ENCODE measurements around the gene ARCN1.
"Not testable (repeated sequence)": the region's sequence is repeated elsewhere in the genome, so short reads cannot be mapped to it uniquely, and the experiment has no call there.

The ARCN1 gene

DNA sequence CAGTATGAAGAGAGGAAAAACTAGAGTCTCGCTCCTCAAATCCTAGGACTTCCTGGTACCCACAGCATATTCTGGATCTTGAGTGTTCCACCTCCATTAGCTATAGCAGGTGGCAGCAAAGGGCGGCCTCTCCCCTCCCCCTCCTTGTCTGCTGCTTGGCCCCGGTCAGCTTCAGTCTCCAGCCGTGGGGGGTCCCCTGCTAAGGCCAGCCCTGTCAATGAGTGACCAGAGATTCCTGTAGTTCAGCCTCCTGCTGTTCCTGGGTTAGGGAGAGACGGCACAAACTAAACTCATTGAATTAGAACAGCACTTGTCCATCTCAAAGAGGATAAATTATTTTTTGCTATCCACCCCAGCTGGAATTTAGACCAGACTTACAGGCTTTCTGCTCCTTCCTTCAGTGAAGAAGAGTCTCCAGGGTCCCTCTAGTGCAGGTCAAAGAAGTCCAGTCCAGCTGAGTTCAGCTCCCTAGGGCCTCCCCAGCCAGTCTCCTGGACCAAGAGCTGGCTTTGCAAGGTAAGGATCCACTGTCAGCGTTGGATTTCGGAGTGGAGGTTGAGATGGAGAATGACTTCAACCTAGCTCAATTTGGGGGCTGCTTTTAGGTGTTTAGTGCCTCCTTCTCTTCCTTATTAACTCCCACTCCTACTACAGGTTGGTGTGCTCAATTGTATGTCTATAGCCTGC, 34.1 kb downstream of the ARCN1 start:
- DNase-seq (ENCODE audit: low spot score): no peak

DNA sequence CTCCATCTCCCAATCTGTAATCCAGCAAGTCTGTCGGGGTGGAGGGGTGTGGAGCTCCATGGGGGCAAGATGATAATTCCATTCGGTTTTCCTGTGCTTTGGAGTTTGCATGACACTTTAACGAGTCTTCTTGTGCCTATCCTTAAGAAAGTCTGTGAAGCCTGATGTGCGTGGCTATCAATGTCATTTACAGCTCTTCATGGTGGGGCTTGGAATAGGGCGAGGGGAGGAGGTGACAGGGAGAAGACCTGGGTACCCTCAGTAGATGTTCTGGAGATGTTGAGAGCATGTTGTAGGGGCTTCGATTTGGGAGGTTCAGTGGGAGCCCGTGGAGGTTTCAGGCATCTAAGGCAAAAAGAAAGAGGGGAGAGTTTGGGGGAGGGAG, 34.6 kb downstream of the ARCN1 start:
- peak; percentile 54 for DNase-seq (ENCODE audit: low spot score)

DNA sequence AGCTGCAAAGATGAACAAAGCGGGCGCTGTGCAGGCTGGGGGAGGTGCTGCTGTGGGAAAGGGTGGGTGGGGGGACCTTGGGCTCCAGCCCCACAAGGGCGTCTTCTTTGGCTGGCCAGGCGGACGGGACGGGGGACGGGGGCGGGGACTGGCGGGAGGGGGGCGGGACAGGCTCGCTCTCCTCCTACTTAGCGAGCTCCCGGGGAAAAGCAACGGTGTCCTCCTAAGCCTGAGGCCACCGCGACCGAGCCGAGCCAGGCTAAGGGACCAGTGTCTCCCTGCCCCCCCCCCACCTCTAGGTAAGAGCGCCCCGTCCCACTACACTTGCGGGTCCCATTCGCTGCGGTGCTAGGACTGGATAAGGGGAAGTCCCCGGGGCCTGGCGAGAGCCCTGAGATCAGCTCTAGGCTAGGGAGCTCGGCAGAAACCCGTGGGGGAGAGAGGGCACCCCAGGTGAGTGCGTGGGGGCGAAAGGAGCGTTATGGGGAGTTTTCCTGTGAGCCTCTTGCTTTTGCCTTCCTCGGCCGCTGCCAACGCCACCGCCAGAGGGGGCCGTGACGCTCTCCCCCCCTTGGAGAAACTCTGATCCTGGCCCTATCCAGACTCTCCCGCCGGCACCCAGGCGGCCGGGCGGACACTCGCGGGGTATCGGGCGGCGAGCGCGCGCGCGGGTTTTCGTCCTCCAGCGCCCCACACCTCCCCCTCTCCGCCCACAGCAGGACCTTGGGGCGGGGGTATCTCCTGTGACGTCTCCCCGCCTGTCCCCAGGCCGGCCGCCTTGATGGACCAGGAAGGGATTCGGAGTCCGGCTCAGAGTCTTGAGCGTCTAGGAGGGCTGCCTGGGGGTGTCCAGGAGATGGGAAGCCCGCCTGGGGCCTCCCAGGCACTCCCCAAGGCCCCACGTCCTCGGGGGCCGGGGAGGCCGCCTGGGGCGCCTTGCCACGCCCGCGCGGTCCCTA, 35.5 kb downstream of the ARCN1 start, which contains the start of gene PHLDB1:
Gene PHLDB1, plus strand, starts transcription at position 215 of the 959 bp plus-strand sequence. CDS start 6,222 bp downstream, outside the sequence.
- DNase-seq (ENCODE audit: low spot score): peak; percentile 76

DNA sequence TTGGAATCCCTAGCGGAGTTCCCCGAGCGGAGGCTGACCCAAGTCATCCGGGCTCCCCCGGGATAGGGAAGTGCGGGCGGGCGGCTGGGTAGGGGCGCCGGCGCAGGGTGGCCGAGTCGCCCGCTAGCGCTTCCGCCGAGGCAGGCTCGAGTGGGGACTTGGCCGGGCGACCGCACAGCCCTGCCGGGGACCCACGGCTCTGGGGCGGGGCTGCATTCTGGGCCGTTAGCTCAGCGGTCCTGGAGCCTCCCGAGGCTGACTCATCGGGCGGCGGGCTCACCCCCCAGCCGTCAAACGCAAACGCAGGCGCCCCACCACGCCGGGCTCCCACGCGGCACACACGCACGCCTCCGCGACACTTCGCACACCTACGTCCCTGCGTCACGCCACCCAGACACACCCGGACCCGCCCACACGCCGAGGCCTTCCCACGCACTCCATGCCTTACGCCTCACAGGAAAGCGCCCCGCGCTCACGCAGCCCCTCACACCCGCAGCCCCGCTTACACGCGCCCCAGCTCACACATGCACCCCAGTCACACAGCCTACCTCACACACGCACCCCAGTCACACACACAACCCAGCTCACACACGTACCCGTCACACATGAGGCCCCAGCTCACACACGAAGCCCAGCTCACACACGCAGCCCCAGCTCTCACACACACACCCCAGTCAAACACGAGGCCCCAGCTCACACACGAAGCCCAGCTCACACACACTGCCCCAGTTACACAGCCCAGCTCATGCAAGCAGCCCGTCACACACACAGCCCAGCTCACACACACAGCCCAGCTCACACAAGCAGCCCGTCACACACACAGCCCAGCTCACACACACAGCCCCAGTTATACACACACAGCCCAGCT, 36.4 kb downstream of the ARCN1 start:
- no peak for DNase-seq (ENCODE audit: low spot score)

DNA sequence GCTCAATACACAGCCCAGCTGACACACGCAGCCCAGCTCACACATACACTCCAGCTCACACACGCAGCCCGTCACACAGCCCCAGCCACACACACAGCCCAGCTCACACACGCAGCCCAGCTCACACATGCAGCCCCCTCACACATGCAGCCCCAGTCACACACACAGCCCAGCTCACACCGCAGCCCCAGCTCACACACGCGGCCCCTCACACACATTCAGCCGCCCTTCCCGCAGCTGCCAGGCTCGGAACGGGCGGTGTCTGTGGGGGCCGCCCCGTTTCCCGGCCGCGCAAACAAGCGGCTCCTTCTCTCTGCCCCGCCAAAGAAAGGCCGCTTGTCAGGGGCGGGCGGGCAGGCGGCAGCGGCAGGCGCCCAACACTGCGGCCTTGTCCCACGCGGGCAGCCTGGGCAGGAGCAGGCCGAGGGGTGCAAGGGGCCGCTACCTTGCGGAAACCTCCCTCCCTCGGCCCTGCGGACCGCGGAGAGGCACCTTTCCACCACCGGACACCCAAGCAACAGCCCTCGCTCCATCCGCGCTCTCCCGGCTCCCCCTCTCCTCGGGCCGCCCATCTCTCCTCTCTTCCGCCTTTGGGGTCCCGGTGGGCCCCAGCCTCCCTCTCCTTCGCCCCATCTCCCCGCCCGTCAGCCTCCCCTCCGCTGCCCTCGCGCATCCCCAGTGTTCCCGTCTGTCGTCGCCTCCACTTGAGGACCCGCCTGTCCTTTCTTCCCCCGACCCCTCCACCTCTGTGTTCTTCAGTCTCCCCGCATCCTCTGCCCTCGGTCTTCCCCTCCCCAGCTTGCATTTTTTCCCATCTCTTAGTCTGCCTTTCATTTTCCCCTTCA, 37.4 kb downstream of the ARCN1 start:
- DNase-seq (ENCODE audit: low spot score): peak; percentile 74

DNA sequence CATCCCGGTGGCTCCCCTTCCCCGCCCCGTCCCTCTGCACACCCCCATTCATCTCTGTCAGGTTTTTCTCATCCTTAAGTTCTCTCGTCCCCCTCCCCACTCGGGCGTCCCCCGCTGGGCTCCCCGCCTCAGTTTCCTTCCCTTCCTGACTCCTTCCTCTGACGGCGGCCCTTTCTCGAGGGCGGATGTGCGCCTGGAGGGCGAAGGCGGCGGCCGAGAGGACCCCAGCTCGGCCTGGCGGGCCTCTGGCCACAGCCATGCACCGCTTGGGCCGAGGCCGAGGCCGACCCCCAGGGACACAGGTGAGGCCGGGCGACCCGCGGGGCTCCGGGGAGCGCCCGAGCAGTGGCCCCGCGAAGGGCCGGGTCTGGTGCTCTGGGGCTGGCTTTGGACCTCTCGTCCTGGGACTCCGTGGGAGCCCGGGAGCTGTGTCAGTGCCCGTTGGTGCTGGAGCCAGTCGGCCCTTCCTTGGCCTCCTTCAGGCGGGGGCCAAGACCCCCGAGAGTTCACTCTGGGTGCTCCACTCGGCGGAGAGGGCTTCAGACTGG, 38.1 kb downstream of the ARCN1 start:
- no peak for DNase-seq (ENCODE audit: low spot score)

DNA sequence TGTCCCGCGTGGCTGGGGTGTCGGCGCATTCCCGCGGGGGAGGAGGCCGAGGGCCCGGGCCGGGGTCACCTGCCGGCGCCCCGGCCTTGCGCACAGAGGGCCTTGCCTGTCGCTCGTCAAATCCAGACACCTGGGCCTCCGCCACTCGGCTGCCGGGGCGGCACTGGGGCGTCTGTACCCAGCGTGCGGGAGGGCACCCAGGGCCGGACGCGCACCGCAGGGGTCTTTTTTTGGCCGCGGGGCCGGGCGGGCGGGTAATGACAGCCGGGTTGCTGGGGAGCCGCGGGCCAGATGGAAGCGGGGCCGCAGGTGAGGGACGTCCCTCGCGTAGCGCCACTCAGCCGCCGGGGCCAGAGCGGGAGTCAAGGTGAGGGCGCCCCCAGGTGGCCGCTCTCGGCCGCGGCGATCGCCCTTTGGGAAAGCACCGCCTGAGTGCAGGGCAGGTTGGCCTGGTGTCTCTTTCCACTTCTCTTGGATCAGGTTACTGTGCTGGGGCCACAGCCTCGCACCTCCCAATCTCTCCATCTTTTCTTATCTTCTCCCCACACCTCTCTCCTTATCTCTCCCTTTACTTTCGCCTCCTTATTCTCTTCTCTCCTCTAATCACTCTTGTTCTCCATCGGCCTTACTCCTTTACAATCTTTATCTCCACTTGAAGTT, 38.7 kb downstream of the ARCN1 start:
- DNase-seq (ENCODE audit: low spot score): peak; percentile 70

DNA sequence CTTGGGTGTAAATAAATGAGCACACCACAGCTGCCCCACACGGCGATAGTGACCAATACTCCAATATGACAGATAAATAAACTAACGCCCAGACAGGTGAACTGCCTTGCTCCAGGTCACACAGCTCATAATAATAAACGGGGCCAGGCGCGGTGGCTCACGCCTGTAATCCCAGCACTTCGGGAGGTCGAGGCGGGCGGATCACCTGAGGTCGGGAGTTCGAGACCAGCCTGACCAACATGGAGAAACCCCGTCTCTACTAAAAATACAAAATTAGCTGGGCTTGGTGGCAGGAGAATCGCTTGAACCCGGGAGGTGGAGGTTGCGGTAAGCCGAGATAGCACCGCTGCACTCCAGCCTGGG, 39.2 kb downstream of the ARCN1 start:
- not testable (repeated sequence) for DNase-seq (ENCODE audit: low spot score)

DNA sequence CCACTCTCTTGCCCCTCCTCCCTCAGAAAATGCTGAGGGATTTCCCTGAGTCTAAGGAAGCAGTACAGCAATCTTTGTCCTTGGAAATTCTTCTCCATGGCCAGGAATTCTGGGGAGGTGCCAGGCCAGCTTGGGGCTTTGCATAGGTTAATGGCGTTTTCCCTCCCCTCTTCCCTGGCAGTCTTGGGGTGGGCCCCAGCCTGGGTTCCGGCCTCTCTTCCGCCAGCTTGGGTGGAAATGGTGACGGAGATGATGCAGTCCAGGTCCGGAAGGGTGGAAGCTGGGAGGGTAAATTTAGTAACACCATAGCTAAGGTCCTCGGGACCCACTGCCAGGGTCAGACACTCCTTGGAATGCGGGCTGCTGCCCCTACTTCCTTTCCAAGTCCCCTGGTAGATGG, 40.2 kb downstream of the ARCN1 start:
- DNase-seq (ENCODE audit: low spot score): no peak

DNA sequence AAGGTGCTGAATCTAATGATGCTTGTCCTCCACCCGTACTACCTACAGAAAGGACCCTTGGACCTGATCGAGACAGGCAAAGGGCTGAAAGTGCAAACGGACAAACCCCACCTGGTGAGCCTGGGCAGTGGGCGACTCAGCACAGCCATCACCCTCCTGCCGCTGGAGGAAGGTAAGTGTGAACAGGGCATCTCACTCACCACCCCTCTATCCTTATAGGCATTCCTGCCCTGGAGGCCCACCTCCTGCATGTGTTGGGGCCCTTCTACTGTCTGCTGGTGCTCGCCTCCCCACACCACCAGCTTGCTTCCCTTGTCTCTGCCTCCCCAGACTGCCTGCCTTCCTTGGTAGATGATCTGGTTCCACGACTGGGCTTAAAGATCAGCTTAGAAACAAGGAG, 42.3 kb downstream of the ARCN1 start:
- DNase-seq (ENCODE audit: low spot score): no peak

DNA sequence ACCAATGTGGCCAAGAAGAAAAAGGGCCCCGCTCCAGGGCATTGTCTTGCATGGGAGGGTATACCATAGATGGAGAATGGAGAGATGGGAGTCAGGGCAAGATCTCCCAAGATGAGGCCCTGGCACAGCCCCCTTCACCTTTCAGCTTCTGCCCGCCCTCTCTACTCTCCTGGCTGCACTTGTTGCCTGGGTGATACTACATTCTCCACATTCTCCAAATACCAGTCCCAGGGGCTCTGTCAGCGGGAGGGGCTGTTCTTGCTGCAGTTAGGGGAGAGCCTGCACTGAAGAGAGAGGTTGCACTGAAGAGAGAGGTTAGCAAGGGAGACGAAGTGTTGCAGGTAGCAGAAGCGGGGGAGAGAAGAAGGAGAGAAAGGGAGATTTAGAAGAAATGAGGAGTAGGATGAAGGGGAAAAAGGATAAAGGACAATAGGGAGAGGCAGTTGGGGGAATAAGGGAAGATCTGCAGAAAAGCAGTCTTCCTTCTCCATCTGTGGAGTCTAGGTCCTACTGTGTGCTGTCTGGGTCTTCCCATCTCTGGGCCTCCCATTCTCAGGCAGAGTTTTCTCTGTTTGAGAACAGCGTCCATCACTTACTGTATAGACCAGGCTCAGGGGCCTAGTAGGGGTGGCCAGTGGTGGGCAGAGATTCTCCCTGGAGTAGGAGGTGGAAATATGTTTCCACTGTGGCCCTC, 43.2 kb downstream of the ARCN1 start:
- DNase-seq (ENCODE audit: low spot score): no peak

DNA sequence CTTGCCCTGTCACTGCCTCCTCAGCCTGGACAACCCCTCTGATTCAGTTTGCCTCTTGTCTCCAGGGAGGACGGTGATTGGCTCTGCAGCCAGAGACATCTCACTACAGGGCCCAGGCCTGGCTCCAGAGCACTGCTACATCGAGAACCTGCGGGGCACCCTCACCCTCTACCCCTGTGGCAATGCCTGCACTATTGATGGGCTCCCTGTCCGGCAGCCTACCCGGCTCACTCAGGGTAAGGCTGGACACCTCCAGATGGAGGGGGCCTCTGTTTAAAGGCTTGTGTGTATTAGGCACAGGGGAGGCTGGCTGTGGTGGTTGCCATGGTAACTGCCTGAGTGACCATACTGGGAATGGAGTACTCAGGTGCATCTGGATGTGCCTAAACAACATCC, 43.8 kb downstream of the ARCN1 start:
- no peak for DNase-seq (ENCODE audit: low spot score)

DNA sequence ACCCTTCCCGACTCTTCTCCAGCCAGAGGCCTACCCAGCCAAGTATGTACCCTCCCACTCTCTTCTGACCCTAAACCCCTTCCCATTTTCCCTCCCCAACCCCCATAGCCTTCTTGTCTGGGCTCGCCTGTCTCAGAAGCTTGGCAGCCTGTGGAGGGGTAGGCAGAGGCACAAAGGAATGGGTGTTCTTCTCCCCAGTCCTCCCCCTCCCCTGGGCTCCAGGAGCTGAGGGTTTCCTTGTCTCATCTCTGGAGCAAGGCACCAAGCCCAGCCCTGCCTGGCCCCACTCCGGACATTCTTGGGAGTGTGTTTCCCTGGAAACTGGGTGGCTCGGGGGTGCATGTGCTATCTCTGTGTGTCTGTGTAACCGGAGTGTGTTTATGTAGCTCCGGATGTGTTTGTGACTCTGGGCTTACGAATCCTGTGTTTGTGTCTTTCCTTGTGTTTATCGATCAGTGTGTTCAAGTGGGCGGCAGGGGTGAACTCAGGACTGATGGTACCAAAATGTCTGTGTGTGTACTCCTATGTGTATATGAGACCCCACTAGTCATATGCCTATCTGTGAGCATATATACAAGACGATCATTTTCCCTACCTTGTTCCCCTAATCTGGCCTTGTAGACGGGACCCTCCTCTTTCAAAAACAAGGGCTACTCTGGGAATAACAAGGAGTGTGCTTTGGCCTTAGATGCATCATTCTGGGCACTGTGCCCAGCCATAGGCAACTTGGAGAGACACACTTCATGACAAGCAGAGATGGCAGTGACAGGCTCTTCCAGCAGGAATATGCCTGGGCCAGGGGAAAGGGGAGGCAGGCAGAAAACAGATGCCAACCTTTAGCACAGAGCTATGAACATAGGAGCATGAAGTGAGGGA, 46.1 kb downstream of the ARCN1 start:
- peak; percentile 95 for DNase-seq (ENCODE audit: low spot score)

DNA sequence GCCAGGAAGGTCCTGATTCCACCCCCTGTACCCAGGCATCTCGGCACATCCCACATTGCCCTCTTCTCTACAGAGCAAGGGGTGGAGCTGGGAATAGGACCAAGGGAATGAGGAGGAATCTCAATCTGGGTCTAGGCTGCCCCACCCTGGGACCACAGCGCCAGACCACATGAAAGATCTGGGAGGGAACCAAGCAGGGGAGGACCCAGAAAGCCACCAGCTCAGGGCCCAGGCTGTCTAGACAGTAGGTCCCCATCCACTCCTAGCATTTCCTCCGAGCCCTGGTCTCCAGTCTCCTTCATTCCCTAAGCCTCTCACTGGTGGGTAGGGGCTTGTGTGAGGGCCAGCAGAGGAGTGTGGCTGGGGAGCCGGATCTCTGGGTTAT, 46.8 kb downstream of the ARCN1 start:
- no peak for DNase-seq (ENCODE audit: low spot score)

DNA sequence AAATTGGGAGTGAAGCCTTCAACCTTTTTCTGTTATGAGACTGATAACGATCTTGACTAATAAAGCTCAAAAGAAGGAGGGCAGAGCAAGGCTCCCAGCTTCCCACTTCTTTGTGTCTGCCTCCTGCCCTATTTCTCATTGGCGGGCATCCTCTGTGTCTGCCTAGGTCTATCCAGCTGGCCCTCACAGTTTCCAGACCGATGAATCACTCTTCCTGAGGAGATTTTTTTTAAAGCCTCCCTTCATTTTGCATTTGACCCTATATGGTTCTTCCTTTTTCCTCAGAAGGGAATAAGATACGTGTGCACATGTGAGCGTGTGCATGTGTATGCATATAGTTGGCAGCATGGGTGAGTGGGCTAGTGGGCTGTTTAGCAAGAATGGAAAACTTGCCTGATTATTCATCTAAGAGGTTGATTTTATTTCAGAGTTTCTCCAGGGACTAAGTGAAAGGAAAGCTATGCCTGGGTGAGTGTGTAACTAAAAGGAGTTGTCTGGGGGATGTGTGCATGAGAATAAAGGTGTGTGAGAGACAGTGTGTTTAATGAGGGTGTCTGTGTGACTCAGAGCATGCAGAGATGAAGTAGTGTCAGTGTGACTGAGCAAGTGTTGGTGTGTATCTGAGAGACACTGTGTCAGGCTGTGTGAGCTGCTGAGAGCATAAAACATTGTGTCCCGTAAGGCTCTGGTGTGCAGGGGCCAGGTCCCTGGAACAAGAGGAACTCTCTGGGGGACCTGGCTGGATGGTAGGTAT, 47.4 kb downstream of the ARCN1 start:
- DNase-seq (ENCODE audit: low spot score): peak; percentile 65

DNA sequence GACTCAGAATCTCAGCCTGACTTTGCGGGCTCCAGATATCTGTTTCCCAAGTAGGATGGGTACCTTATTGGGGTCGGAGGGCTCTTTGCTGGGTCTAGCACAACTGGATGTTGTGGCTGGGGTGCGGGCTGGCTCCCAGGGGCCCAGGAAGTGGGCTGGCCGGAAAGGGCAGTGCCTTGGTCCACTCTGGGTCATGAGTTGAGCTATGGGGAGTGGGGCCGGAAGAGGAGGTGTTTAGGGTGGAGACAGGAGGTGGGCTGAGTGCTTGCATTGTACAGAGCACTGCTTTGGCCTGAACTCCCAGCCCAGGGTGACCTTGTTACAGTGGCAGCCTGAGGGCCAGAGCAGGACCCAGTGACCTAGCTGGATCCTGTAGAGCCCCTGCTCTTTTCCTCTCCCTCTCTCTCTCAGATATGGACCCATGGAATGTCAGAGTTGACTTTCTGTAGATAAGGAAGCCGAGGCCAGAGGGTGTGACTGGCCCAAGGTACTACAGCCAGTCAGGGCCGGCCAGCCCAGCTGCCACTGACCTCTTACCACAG, 48.4 kb downstream of the ARCN1 start:
- no peak for DNase-seq (ENCODE audit: low spot score)

DNA sequence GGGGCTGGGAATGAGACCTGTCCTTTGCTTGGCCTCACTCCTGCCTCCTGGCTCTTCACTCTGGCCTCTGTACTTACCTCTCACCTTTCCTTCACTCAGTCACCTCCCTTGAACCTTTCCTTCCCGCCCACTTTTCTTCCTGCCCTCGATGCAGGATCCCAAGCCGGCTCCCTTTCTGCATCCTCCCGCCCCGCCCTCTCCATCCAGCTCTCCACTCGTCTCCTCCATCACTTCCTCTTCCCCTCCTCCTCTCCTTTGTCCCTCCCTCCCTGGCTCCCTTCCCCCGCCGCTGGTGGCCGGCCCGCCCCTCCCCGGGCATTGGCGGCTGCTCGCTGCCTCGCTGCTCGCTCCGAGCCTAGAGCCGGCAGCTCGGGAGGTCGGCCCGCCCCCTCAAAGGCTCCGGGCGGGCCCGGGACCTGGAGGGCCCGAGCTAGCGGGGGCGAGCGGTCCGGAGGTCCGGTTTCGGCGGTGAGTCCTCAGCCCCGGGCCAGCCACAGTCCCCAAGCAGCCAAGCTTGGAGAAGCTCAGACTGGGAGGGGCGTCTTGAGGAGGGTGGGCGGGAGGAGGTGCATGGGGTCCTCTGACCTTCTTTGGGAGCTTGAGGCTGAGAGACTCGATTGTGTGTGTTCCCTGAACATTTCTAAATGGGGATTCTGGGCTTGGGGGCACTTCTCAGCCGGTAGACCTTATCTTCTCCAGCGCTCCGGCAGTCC, 49.0 kb downstream of the ARCN1 start:
- DNase-seq (ENCODE audit: low spot score): peak; percentile 91
